HG02623 (cell line): ENCODE data around the gene SLC35B3.
"Not testable (repeated sequence)": the region's sequence is repeated elsewhere in the genome, so short reads cannot be mapped to it uniquely, and the experiment has no call there.

ENCODE experiments used
- ATAC-seq: cut with Tn5 transposase; IDR thresholded peaks from one replicate; pipeline ENCODE4 v1.9.1; 2021; ENCODE audit warnings: moderate library complexity; ENCODE audit not compliant: unreplicated experiment

The SLC35B3 gene

DNA sequence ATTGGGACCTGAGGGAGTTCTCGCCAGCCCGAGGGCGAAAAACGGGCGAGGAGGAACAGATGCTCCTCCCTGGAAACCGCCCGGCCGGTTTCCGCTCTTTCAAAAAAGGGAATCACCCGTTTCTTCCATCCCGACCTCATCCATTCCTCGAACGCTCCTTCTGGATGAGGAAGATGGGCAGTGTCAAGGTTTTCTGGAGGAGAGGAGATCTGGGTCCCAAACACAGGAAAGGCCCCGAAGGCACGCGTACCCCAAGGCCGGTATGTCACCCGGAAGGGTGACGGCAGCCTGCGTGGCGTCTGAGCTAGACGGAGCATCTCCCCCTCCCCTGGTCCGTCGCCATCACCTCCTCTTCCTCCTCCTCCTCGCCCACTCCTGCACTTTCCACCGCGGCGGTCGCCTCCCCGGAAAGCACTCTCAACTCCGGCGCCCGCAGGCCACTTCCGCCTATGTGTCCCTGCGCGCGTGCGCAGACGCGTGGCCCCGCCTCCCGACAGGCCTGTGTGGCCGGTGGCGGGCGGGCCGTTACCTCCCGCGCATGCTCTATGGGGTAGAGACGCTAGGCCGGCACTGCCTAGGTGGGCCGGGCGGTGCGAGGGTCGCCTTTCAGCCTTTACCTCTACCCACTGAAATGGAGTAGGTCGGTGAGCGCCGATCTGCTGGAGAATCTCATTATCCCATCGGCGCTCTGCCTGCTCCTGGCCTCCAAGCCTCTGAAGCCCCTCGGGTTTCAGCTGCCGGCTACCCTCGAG lies at the start of gene SLC35B3:
Gene SLC35B3, minus strand, starts transcription at position 453 of the 752 bp plus-strand sequence.
- ATAC-seq: peak; percentile 96

DNA sequence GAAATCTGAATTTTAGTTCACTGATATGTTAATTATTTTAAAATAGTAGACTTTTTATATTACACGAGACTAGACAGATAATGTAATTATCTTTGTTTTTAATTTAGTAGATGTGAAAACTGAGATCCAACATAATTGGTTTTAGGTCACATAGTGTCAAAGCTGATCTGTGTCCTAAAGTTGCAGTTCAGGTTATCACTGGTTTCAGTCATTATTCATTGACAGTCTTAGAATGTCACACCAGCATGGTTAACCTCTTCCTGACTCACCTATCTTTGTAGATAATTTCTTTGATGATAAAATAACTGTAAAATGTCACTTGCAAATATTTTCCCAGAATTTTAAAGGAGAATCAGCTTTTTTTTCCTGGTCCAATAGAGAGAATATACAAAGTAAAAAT lies 48.3 kb upstream of the SLC35B3 start:
- ATAC-seq: no peak

DNA sequence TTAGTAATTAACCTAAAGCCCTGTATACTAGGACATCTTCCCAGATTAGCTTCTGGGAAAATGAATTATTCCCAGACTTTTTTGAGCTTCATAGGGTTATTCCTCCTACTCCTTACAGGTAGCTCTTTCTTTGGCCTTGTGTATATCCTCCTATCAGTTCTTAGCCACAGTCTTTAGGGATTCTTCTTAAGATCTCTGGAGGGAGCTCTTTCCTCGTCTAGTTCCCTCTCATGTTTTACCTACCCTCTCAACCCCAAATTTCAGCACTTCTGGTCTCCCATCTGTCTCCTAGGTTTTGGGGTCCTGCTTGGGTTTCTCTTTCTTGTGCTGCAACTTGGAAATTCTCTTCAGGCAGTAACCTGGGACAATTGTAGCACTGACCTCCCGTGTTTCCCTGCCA lies 46.4 kb upstream of the SLC35B3 start:
- peak; percentile 92 for ATAC-seq

- ATAC-seq: no peak
Observed at GRCh38 chr6:8478418-8478817, 43.1 kb upstream of the SLC35B3 start.

GRCh38 chr6:8476656-8477055 lies 41.3 kb upstream of the SLC35B3 start:
- no peak for ATAC-seq

GRCh38 chr6:8468552-8469356 lies 33.4 kb upstream of the SLC35B3 start:
- ATAC-seq: no peak

DNA sequence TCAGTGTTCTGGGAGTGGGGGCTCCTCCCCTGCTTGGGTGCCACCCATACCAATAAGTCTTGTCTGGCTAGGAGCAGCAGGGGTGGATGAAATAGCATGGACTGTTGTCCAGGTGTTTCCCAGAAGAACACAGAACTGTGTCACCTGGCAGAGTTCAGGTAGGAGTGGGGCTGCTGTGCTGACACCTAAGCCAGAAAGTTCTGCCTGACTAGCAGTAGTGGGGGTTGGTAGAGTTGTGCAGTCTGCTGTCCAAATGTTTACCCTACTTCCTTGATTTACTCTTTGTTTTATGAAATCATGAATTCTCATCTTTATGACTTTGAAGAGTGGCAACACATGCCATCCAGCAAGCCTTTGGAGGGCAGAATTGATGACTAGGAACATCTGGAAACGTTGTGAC lies 27.3 kb upstream of the SLC35B3 start:
- no peak for ATAC-seq

GRCh38 chr6:8462169-8462568 lies 26.8 kb upstream of the SLC35B3 start:
- ATAC-seq: no peak

GRCh38 chr6:8446391-8446790 lies 11.0 kb upstream of the SLC35B3 start:
- no peak for ATAC-seq

- not testable (repeated sequence) for ATAC-seq
Observed at GRCh38 chr6:8445930-8446329, 10.6 kb upstream of the SLC35B3 start.

GRCh38 chr6:8442150-8442549 lies 6.8 kb upstream of the SLC35B3 start:
- ATAC-seq: no peak

DNA sequence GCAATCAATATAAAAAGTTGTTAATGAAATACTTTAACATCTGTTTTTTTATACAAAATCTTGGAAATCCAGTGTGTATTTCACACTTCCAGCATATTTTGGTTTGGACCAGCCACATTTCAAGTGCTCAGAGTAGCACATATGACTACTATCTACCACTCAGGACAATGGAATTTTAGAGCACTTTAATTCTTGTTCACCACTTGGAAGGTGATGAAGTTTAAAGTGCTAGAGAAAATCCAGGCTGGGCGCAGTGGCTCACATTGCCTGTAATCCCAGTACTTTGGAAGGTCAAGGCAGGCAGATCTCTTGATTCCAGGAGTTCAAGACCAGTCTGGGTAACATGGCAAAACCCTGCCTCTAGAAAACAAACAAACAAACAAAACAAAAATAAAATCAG lies 6.1 kb upstream of the SLC35B3 start:
- no peak for ATAC-seq

DNA sequence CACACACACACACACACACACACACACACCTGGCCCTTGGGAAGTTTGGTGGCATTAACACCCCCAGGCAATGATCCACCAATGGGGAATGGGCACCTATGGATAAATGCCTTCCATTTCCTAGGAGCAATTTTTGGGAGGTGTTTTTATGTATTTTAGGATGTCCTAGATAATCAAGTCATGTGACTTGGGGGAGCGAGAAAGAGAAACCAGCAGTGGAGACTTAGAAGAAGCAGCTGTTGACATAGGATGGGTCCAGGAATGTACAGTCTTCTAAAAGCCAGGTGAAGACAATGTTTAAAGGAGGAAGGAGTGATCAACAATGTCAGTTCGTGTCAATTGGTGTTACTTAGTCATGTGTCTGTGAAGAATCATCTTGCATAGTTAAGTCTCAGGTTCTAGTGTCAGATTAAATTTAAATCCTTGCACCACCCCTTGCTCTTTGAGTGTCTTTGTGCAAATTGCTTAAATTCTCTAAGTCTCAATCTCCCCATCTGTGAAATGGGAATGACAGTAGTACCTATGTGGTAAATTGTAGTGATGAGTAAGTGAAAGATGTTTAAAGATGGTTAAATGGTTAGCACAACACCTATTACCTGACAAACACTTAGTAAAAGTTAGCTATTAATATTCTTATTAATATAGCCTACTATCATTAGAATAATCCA lies 4.4 kb upstream of the SLC35B3 start:
- ATAC-seq: no peak

- no peak for ATAC-seq
Observed at GRCh38 chr6:8437813-8438212, 2.5 kb upstream of the SLC35B3 start.

- no peak for ATAC-seq
Observed at GRCh38 chr6:8436966-8437365, 1.6 kb upstream of the SLC35B3 start.

DNA sequence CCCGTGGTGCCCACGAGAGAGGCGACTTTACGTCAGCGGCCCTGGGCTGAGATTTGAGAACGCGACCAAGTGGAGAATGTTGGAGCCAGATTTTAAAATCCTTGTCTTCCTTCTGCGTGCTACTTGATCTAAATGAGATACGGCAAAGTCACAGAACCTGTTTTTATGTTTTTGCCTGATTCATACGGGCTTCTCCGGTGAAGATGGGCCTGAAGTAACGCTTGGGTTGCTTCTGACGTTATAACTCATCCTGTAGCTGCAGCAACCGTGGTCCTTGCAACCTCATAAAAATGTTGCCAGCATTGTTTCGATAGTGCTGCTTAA lies 462 bp upstream of the SLC35B3 start:
- ATAC-seq: no peak

GRCh38 chr6:8434727-8435092 lies 635 bp downstream of the SLC35B3 start:
- peak; percentile 11 for ATAC-seq

DNA sequence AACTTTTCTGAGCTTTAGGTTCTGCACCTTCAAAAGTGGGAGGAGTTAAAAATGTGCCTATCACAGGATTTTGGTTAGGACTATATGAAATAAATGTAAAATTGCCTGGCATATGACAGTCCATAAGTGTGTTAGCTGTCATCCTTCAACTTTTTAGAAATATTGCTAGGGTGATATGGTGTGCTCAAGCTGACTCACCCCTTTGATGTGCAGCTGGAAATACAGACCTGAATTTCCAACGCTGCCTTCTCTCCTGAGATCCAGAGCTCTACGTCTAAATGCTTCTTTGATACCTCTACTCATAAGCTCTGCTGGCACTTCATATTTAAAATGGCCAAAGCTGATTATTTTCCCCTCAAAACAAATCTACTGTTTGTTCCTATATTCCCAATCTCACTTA lies 2.7 kb downstream of the SLC35B3 start:
- ATAC-seq: no peak

- no peak for ATAC-seq
Observed at GRCh38 chr6:8429821-8430220, 5.5 kb downstream of the SLC35B3 start.

- ATAC-seq: not testable (repeated sequence)
Observed at GRCh38 chr6:8426544-8426943, 8.8 kb downstream of the SLC35B3 start.

- no peak for ATAC-seq
Observed at GRCh38 chr6:8420031-8420588, 15.2 kb downstream of the SLC35B3 start.

- no peak for ATAC-seq
Observed at GRCh38 chr6:8415913-8416312, 19.4 kb downstream of the SLC35B3 start.
